Spleen (tissue), 11 donors: Measurements from ENCODE around the gene FSTL3. TPM values are rescaled to one million over a fixed set of nuclear protein-coding genes. Genes with fewer than 3 reads are reported as not detected.

ENCODE experiments used
- DNase-seq: peaks from one replicate; pipeline ENCODE4 v3.0.0-alpha.2; 2020
- H3K27ac ChIP-seq, 8 donors: fragments of 200-600 bp; sonication (generic) in 7 of 8; 1 replicate in 4 of 8; 2 replicates in 4 of 8; pipeline versions ENCODE4 v1.5.0 to v1.8.0; 2016 to 2021; ENCODE audit warnings: inconsistent platforms in 4 of 8, mild to moderate bottlenecking in 4 of 8, moderate library complexity in 1 of 8
- H3K27me3 ChIP-seq, 7 donors: fragments of 200-600 bp; sonication (generic) in 6 of 7; replicated peaks in 1 of 7; 1 replicate in 4 of 7; 2 replicates in 3 of 7; pipeline versions ENCODE4 v1.5.0 to v1.8.0; 2016 to 2021; ENCODE audit warnings: inconsistent platforms in 3 of 7, mild to moderate bottlenecking in 1 of 7
- H3K36me3 ChIP-seq, 6 donors: fragments of 200-600 bp; sonication (generic) in 5 of 6; 1 replicate in 4 of 6; 2 replicates in 2 of 6; pipeline versions ENCODE4 v1.5.0 to v1.8.0; 2016 to 2021; ENCODE audit warnings: inconsistent platforms in 2 of 6
- H3K4me1 ChIP-seq, 6 donors: fragments of 200-600 bp; sonication (generic) in 5 of 6; 1 replicate in 3 of 6; 2 replicates in 3 of 6; pipeline versions ENCODE4 v1.5.0 to v1.8.0; 2016 to 2021; ENCODE audit warnings: inconsistent platforms in 3 of 6
- H3K4me3 ChIP-seq, 8 donors: fragments of 200-600 bp; sonication (generic) in 7 of 8; 1 replicate in 4 of 8; 2 replicates in 4 of 8; pipeline versions ENCODE4 v1.5.0 to v1.8.0; 2016 to 2021; ENCODE audit warnings: inconsistent platforms in 4 of 8, mild to moderate bottlenecking in 4 of 8, moderate library complexity in 2 of 8
- H3K9me3 ChIP-seq, 8 donors: fragments of 200-600 bp; sonication (generic) in 7 of 8; 1 replicate in 4 of 8; 2 replicates in 4 of 8; pipeline versions ENCODE4 v1.5.0 to v1.8.0; 2016 to 2021; ENCODE audit warnings: inconsistent platforms in 4 of 8
- CTCF ChIP-seq, 11 experiments: fragments of 200-600 bp in 7 of 11; fragments of 450-650 bp in 4 of 11; sonication (generic) in 4 of 11; IDR thresholded peaks in 8 of 11; conservative IDR thresholded peaks in 3 of 11; 1 replicate in 7 of 11; 2 replicates in 4 of 11; pipeline versions ENCODE4 v1.4.0 to v1.8.0; 2016 to 2021; ENCODE audit warnings: antibody characterized with exemption in 11 of 11, inconsistent platforms in 4 of 11, mild to moderate bottlenecking in 1 of 11
- POLR2A ChIP-seq, 3 donors: fragments of 450-650 bp; IDR thresholded peaks; one replicate each; pipeline ENCODE4 v1.5.1; 2017; ENCODE audit warnings: antibody characterized with exemption in 3 of 3, mild to moderate bottlenecking in 1 of 3
- POLR2AphosphoS5 ChIP-seq, 3 donors: sonication (generic); formaldehyde crosslinking; IDR thresholded peaks; one replicate each; pipeline ENCODE4 v1.5.1; 2017; ENCODE audit warnings: antibody characterized with exemption in 3 of 3
- WGBS, 5 donors: extraction: QIAGEN DNeasy Blood & Tissue Kit in 3 of 5; methylation state at CpG; one replicate each; pipeline versions ENCODE4 v1.1.5 to v1.1.7; 2013 to 2018; 5-methylcytosine and 5-hydroxymethylcytosine counted together
- intact Hi-C: fragments of 100-400 bp; cut with DNase I; formaldehyde crosslinking; loops from one replicate; pipeline ENCODE4 v1.15.0; 2023; ENCODE audit warnings: low total_unique reads
- polyA plus RNA-seq, 3 donors: library from polyadenylated mRNA; stranded (reverse); fragments of 200-250 nt; gene quantifications; one replicate each; pipeline ENCODE4 v1.2.1, GENCODE V29; 2013
- total RNA-seq, 7 donors: library from RNA; depleted of rRNA in 3 of 7; stranded (reverse); fragments of >200 nt in 3 of 7; fragmentation: NEBNext Ultra II Directional in 4 of 7; extraction: Animal tissue kit (Norgen Biotek cat#: 25700) in 4 of 7; gene quantifications; one replicate each; pipeline versions ENCODE4 v1.1.0 to v1.2.1, GENCODE V29; 2016 to 2021
- donor health status: healthy with polysubstance abuse.
- donor health status: DM: no; HTN: no; CAD: no; lungs with moderate emphysema.
- donor health status: DM: no; HTN: no; CAD: no.
- donor health status: Bipolar disorder and iron deficiency.
- donor health status: healthy.
- donor health status: DM: no; HTN: no; CAD: no.
- donor health status: DM: yes; HTN: yes; CAD: no.

Gene FSTL3
- total and polyA plus RNA-seq, 10 donors, result 5.6 to 43.4 (median 15.3) TPM

- DNase-seq, result no peak
- intact Hi-C loops, result loop anchor here (5.0 to 10.0 kb wide), 2 partner anchors 64 to 146 kb away; partner anchors contain the start of gene HCN2
- no peaks in the 10 kb centered on the region for H3K27me3 ChIP-seq
- H3K27ac ChIP-seq, result peak overlapping the region in 2 of 8 donors; percentile 65 to 86
- no peak overlapping the region for H3K4me3 ChIP-seq
- 87 to 96% (median 89%) methylated on average over 16 of the region's 16 CpGs for WGBS, 5 donors
- peaks cover 0 to 2% (median 0%) of the 10 kb centered on the region in 6 donors for H3K36me3 ChIP-seq
- peaks cover 0 to 57% (median 33%) of the 10 kb centered on the region in 6 donors for H3K4me1 ChIP-seq
- TF ChIP-seq POLR2AphosphoS5 (IDR thresholded peaks at IDR 0.05), result no peak
- no peaks in the 10 kb centered on the region for H3K9me3 ChIP-seq
Observed at GRCh38 chr19:731000-731399, 54.8 kb downstream of the FSTL3 start.

- intact Hi-C loops, result loop anchor here (5.0 to 10.0 kb wide), 2 partner anchors 65 to 148 kb away; partner anchors contain the start of gene HCN2
- Histone ChIP-seq H3K9me3 (no peaks in the 10 kb centered on the region), H3K4me3 (no peak overlapping the region), H3K36me3 (peaks cover 0 to 10% (median 0%) of the 10 kb centered on the region in 6 donors), H3K27ac (peak overlapping the region in 2 of 8 donors; percentile 48 to 63), H3K4me1 (peaks cover 0 to 54% (median 31%) of the 10 kb centered on the region in 6 donors), H3K27me3 (no peaks in the 10 kb centered on the region)
- WGBS, 5 donors, result 62 to 68% (median 65%) methylated on average over 22 to 24 of the region's 24 CpGs
- no peak for TF ChIP-seq POLR2AphosphoS5 (IDR thresholded peaks at IDR 0.05)
- no peak for TF ChIP-seq POLR2A (IDR thresholded peaks at IDR 0.05)
- no peak for TF ChIP-seq CTCF (IDR thresholded peaks at IDR 0.05 in 8 of 11, conservative IDR thresholded peaks at IDR 0.05 in 3 of 11)
- no peak for DNase-seq
Observed at GRCh38 chr19:732148-733069, 56.2 kb downstream of the FSTL3 start.

Other genes starting within 250 kb of the FSTL3 start
- gene SHC2, start 215.4 kb upstream of the FSTL3 start, total RNA-seq, result 10 to 100 TPM; 25.5 to 90.1 (median 43.2) TPM
- gene SHC2, start 215.4 kb upstream of the FSTL3 start, polyA plus RNA-seq, result 100 to 1,000 TPM in 1 of 3 donors, 10 to 100 TPM in 2; 19.6 to 123 (median 78.5) TPM
- gene MADCAM1, start 179.9 kb upstream of the FSTL3 start, total RNA-seq, result 10 to 100 TPM in 3 of 7 donors, 1 to 10 TPM in 4; 5.1 to 33.6 (median 5.9) TPM
- gene MADCAM1, start 179.9 kb upstream of the FSTL3 start, polyA plus RNA-seq, result 10 to 100 TPM in 1 of 3 donors, 1 to 10 TPM in 2; 3.0 to 23.9 (median 3.4) TPM
- 10 to 100 TPM; 16.1 to 23.7 (median 19.5) TPM for gene TPGS1, start 168.9 kb upstream of the FSTL3 start, total RNA-seq
- gene TPGS1, start 168.9 kb upstream of the FSTL3 start, polyA plus RNA-seq, result 10 to 100 TPM in 2 of 3 donors, 1 to 10 TPM in 1; 9.8 to 24.4 (median 19.4) TPM
- 10 to 100 TPM; 36.5 to 52.4 (median 48.3) TPM for gene CDC34, start 144.6 kb upstream of the FSTL3 start, total RNA-seq
- 10 to 100 TPM; 35.9 to 83.9 (median 68.7) TPM for gene CDC34, start 144.6 kb upstream of the FSTL3 start, polyA plus RNA-seq
- 10 to 100 TPM in 4 of 7 donors, 1 to 10 TPM in 3; 3.9 to 19.5 (median 13.5) TPM for gene GZMM, start 132.3 kb upstream of the FSTL3 start, total RNA-seq
- 10 to 100 TPM in 2 of 3 donors, 1 to 10 TPM in 1; 9.4 to 19.1 (median 16.3) TPM for gene GZMM, start 132.3 kb upstream of the FSTL3 start, polyA plus RNA-seq
- 100 to 1,000 TPM; 180 to 307 (median 274) TPM for gene BSG, start 103.8 kb upstream of the FSTL3 start, total RNA-seq
- 100 to 1,000 TPM in 2 of 3 donors, 10 to 100 TPM in 1; 95.3 to 141 (median 139) TPM for gene BSG, start 103.8 kb upstream of the FSTL3 start, polyA plus RNA-seq
- gene HCN2, start 86.5 kb upstream of the FSTL3 start, total RNA-seq, result 1 to 10 TPM in 1 of 7 donors, under 1 TPM in 4, not detected in 2; 0.19 to 1.1 (median 0.54) TPM
- gene HCN2, start 86.5 kb upstream of the FSTL3 start, polyA plus RNA-seq, result under 1 TPM; 0.09 to 0.19 (median 0.11) TPM
- 10 to 100 TPM; 28.6 to 55.6 (median 49.7) TPM for gene POLRMT, start 42.9 kb upstream of the FSTL3 start, total RNA-seq
- 100 to 1,000 TPM in 2 of 3 donors, 10 to 100 TPM in 1; 67.8 to 105 (median 102) TPM for gene POLRMT, start 42.9 kb upstream of the FSTL3 start, polyA plus RNA-seq
- gene FGF22, start 36.5 kb upstream of the FSTL3 start, total RNA-seq, result under 1 TPM in 2 of 7 donors, not detected in 5; 0.27 to 0.61 TPM
- under 1 TPM in 2 of 3 donors, not detected in 1; 0.10 to 0.20 TPM for gene FGF22, start 36.5 kb upstream of the FSTL3 start, polyA plus RNA-seq
- gene RNF126, start 13.2 kb upstream of the FSTL3 start, total RNA-seq, result 10 to 100 TPM; 49.2 to 95.1 (median 57.7) TPM
- gene RNF126, start 13.2 kb upstream of the FSTL3 start, polyA plus RNA-seq, result 10 to 100 TPM; 38.1 to 55.3 (median 45.0) TPM
- 1 to 10 TPM in 2 of 7 donors, under 1 TPM in 3, not detected in 2; 0.46 to 2.5 (median 0.60) TPM for gene PRSS57, start 19.1 kb downstream of the FSTL3 start, total RNA-seq
- under 1 TPM; 0.24 to 0.70 (median 0.27) TPM for gene PRSS57, start 19.1 kb downstream of the FSTL3 start, polyA plus RNA-seq
- gene PALM, start 32.5 kb downstream of the FSTL3 start, total RNA-seq, result 10 to 100 TPM; 19.9 to 80.1 (median 30.0) TPM
- gene PALM, start 32.5 kb downstream of the FSTL3 start, polyA plus RNA-seq, result 10 to 100 TPM in 1 of 3 donors, 1 to 10 TPM in 2; 6.0 to 24.1 (median 7.0) TPM
- gene MISP, start 74.7 kb downstream of the FSTL3 start, total RNA-seq, result not detected
- under 1 TPM in 1 of 3 donors, not detected in 2; 0.13 TPM for gene MISP, start 74.7 kb downstream of the FSTL3 start, polyA plus RNA-seq
- 100 to 1,000 TPM; 147 to 305 (median 247) TPM for gene PTBP1, start 121.1 kb downstream of the FSTL3 start, total RNA-seq
- gene PTBP1, start 121.1 kb downstream of the FSTL3 start, polyA plus RNA-seq, result 100 to 1,000 TPM in 1 of 3 donors, 10 to 100 TPM in 2; 89.9 to 130 (median 98.6) TPM
- under 1 TPM in 5 of 7 donors, not detected in 2; 0.27 to 0.79 (median 0.43) TPM for gene PLPPR3, start 145.6 kb downstream of the FSTL3 start, total RNA-seq
- gene PLPPR3, start 145.6 kb downstream of the FSTL3 start, polyA plus RNA-seq, result under 1 TPM in 1 of 3 donors, not detected in 2; 0.03 TPM
- gene AZU1, start 151.4 kb downstream of the FSTL3 start, total RNA-seq, result 10 to 100 TPM in 3 of 7 donors, 1 to 10 TPM in 4; 3.1 to 69.7 (median 9.6) TPM
- 1 to 10 TPM; 1.7 to 7.6 (median 4.2) TPM for gene AZU1, start 151.4 kb downstream of the FSTL3 start, polyA plus RNA-seq
- gene PRTN3, start 164.6 kb downstream of the FSTL3 start, total RNA-seq, result 100 to 1,000 TPM in 1 of 7 donors, 10 to 100 TPM in 3, 1 to 10 TPM in 3; 2.8 to 168 (median 11.7) TPM
- gene PRTN3, start 164.6 kb downstream of the FSTL3 start, polyA plus RNA-seq, result 1 to 10 TPM in 2 of 3 donors, under 1 TPM in 1; 0.89 to 3.3 (median 1.3) TPM
- gene ELANE, start 175.9 kb downstream of the FSTL3 start, total RNA-seq, result 100 to 1,000 TPM in 1 of 7 donors, 10 to 100 TPM in 4, 1 to 10 TPM in 2; 3.9 to 137 (median 17.0) TPM
- 1 to 10 TPM; 2.8 to 6.7 (median 5.4) TPM for gene ELANE, start 175.9 kb downstream of the FSTL3 start, polyA plus RNA-seq
- gene CFD, start 183.3 kb downstream of the FSTL3 start, total RNA-seq, result 10 to 100 TPM; 11.3 to 59.5 (median 26.2) TPM
- 10 to 100 TPM in 2 of 3 donors, 1 to 10 TPM in 1; 6.6 to 25.3 (median 18.4) TPM for gene CFD, start 183.3 kb downstream of the FSTL3 start, polyA plus RNA-seq
- 10 to 100 TPM; 37.0 to 60.7 (median 52.7) TPM for gene MED16, start 216.8 kb downstream of the FSTL3 start, total RNA-seq
- 10 to 100 TPM; 43.2 to 82.1 (median 77.6) TPM for gene MED16, start 216.8 kb downstream of the FSTL3 start, polyA plus RNA-seq
- gene RNU6-9, start 217.1 kb downstream of the FSTL3 start, total RNA-seq, result not detected
- not detected for gene RNU6-9, start 217.1 kb downstream of the FSTL3 start, polyA plus RNA-seq
- gene R3HDM4, start 236.8 kb downstream of the FSTL3 start, total RNA-seq, result 100 to 1,000 TPM in 3 of 7 donors, 10 to 100 TPM in 4; 41.0 to 175 (median 90.9) TPM
- 10 to 100 TPM; 74.6 to 99.7 (median 87.4) TPM for gene R3HDM4, start 236.8 kb downstream of the FSTL3 start, polyA plus RNA-seq
- under 1 TPM in 5 of 7 donors, not detected in 2; 0.30 to 0.50 (median 0.37) TPM for gene KISS1R, start 240.9 kb downstream of the FSTL3 start, total RNA-seq
- under 1 TPM; 0.22 to 0.42 (median 0.27) TPM for gene KISS1R, start 240.9 kb downstream of the FSTL3 start, polyA plus RNA-seq
- gene ARID3A, start 249.6 kb downstream of the FSTL3 start, total RNA-seq, result 10 to 100 TPM; 14.9 to 42.5 (median 22.6) TPM
- 10 to 100 TPM in 1 of 3 donors, 1 to 10 TPM in 2; 2.5 to 10.3 (median 3.2) TPM for gene ARID3A, start 249.6 kb downstream of the FSTL3 start, polyA plus RNA-seq